ENCODE results near the gene PRRT3.
"Not testable (repeated sequence)": the region's sequence is repeated elsewhere in the genome, so short reads cannot be mapped to it uniquely, and the experiment has no call there.

Gene PRRT3

DNA sequence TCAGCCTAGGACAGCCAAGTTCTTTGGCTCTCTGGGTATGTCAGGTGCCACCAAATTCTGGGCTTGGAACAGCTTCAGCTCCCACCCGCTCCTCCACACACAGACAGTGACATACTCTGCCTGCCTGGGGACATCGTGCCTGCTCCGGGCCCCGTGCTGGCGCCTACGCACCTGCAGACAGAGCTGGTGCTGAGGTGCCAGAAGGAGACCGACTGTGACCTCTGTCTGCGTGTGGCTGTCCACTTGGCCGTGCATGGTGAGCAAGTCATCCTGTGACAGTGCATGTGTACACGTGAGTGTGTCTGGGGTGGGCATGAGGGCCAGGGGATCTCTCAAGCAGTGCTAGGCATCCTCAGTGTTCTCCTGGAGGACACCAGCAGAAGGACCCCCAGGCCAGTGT lies 34.4 kb downstream of the PRRT3 start:
- DNase-seq, result no peak

DNA sequence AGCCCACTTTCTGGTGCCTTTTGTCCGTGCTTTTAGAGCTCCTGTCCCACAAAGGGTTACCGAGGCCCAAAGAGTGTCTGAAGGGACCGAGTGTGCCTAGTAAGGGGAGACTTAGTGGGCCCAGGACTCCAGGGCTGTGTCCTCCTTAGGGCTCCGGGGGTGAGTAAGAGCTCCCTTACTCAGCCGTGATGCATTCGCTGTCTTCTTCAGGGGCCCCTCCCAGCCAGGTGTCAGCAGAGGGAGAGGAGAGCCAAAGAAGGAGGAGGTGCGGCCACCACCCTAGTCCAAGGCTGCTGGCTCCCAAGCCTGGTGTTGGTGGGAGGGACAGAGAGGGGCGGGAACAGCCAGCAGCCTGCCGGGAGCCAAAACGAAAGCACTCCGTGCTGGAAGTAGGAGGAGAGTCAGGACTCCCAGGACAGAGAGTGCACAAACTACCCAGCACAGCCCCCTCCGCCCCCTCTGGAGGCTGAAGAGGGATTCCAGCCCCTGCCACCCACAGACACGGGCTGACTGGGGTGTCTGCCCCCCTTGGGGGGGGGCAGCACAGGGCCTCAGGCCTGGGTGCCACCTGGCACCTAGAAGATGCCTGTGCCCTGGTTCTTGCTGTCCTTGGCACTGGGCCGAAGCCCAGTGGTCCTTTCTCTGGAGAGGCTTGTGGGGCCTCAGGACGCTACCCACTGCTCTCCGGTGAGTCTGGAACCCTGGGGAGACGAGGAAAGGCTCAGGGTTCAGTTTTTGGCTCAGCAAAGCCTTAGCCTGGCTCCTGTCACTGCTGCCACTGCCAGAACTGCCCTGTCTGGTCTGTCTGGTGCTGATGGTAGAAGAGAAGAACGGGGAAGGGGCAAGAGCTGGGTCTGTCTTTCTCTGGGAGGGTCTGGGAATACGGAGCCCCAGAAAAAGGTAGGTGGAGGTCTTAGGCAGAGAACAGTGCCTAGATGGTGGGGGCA lies 35.2 kb downstream of the PRRT3 start, which contains the start of gene IL17RC:
Gene IL17RC (plus strand): TSS at position 365 of the 947 bp plus-strand sequence. CDS start 218 bp downstream, at position 583.
- DNase-seq, result no peak

DNA sequence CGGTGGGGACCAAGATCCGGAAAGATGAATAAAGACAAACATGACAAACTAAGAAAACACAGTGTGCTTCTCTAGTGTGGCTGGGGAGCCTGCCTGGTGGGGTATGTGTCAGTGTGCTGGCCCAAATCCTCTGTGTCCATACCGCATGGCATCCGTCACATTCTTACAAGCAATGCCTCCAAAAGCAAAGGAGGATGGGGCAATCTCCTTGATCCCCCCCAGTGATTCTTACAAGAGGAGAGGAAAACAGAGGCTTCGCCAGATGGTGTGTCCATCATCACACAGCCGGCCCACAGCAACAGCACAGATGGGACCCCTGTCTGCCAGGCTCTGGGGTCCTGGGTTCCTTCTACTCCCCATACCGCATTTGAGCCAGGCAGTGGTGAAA lies 35.9 kb downstream of the PRRT3 start:
- no peak for DNase-seq

DNA sequence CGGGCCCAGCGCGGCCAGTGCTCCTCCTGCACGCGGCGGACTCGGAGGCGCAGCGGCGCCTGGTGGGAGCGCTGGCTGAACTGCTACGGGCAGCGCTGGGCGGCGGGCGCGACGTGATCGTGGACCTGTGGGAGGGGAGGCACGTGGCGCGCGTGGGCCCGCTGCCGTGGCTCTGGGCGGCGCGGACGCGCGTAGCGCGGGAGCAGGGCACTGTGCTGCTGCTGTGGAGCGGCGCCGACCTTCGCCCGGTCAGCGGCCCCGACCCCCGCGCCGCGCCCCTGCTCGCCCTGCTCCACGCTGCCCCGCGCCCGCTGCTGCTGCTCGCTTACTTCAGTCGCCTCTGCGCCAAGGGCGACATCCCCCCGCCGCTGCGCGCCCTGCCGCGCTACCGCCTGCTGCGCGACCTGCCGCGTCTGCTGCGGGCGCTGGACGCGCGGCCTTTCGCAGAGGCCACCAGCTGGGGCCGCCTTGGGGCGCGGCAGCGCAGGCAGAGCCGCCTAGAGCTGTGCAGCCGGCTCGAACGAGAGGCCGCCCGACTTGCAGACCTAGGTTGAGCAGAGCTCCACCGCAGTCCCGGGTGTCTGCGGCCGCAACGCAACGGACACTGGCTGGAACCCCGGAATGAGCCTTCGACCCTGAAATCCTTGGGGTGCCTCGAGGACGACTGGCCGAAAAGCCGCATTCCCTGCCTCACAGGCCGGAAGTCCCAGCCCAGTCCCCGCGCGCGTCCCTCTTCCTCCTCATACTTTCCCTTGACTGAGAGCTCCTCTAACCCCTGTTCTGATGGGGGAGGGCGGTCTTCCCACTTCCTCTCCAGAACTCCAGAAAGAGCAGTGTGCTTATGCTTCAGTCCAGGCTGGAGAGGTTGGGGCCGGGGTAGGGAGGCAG lies 36.7 kb downstream of the PRRT3 start:
- peak; percentile 11 for DNase-seq

DNA sequence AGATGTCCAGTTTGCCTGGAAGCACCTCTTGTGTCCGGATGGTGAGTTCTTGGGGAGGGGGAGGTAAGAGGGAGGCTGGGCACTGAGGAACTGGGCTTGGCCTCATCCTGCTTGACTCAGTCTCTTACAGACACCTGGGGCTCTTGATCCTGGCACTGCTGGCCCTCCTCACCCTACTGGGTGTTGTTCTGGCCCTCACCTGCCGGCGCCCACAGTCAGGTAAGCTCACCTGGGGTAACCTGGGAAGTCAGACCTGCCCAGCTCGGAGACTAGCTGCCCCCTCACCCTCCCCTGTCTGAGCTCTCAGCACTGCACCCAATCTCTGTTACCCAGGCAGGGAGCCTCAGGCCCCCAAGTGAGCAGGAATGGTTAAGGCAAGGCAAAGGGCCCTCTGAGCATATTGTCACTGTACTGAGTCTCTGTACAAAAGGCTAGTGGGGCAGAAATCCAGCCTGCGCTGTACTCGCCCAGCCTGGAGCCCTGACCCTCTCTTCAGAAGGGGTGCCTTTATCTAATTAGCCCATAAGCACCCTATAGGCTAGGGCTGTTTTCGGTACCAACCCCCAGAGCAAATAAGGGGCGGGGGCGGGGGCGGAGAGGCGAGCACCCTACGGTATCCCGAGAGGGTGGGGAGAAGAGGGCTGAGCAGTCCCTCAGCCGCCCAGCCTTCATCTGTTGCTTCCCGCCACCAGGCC lies 37.5 kb downstream of the PRRT3 start:
- no peak for DNase-seq

DNA sequence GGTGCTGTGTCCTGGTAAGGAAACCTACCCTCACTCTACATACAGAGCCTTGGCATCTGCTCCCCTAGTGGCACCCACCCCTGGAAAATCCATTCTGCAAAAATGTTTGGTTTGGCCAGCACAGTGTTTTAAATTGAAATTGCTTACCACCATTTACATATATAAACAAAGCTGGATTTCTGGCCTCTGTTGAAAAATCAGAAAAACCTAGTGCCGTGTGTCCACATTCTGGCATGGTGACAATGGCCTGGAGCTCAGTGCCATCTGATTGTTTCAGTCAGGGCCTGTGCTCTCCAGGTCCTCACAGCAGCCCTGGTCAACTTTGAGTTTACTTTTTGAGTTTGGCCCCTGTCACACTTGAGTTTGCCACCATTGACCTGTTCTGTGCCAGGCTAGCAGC lies 38.2 kb downstream of the PRRT3 start:
- DNase-seq, result no peak

DNA sequence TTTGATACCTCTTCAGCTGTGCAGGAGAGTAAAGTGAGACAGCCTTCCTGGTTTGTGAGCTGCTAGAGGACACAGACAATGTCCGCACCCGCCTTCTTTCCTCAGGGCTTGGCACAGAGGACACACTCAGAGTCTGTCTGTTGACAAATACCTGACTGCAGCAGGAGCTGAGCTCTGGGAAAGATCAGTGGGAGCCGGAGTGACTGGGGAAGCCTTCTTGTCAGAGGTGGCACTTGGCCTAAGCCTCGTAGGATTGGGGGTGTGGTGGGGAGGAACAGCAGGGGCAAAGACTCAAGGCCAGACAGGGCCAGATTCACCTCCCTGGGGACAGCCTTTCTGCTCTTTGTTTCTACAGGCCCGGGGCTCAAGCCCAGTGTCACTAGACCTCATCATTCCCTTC lies 38.6 kb downstream of the PRRT3 start:
- no peak for DNase-seq

DNA sequence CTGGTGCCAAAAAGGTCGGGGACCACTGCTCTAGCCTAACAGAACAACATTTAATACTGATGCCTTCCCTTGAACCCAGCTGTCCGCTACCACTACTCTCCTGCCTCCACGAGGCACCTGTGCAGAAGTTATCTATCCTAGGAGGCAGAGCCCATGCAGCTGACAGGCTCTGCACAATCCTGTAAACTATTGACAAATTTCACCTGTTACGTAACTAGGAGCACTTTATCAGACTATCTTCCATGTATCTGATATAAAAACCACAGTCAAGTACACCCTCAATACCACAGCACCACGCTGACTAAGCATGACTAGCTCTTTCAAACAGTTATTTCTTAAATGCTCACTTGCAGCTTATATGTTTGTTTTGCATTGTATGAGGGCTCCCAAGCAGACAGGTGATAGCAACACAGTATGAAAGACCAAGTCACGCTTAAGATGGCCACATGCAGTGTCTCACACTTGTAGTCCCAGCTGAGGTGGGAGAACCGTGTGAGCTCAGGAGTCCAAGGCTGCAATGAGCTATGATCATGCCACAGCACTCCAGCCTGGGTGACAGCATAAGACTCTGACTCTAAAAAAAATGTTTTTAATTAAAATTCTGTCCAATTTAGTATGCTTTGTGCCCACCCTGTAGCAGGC lies 39.8 kb downstream of the PRRT3 start:
- DNase-seq, result peak; percentile 48

DNA sequence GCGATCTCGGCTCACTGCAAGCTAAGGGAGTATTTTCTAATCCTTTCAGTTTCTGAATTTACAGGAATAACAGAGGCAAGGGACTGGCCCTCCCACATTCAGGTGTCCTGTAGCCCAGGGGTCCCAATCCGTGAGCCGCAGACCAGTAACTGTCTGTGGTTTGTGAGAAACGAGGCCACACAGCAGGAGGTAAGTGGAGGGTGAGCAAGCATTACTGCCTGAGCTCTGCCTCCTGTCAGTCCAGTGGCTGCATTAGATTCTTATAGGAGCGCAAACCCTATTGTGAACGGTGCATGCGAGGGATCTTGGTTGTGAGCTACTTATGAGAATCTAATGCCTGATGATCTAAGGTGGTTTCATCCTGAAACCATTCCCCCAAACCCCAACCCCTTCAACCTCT lies 40.3 kb downstream of the PRRT3 start:
- no peak for DNase-seq

DNA sequence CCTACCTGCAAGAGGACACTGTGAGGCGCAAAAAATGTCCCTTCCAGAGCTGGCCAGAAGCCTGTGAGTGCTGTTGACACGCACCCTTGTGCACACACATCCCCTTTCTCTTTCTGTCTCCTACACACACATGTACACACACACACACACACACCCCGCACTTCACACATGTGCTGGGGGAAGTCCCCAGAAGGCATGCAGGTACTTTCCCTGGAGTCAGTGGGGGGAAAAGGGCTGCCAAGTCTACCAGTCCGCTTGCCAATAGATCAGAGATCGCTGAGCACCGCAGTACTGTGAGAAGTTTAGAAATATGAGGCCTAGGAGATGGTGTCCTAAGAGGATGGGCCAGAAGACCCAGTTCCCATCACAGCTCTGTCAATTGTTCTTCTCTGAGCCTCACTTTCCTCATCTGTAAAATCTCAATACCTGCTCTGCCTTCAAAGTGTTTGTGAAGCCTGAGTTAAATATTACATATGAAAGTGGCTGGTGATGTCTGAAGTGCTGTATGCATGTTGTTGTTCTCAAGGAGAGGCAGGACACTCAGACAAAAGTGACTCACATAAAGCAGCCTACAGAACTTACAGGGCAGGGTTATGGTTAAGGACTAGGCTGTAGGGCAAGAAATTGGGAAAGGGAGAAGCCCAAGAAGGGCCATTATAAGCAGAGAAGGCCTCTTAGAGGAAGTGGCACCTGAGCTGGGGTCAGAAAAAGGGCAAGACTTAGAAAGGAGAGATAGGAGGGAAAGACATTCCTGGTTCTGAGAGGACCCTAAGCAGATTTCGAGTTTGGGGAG lies 42.8 kb downstream of the PRRT3 start:
- DNase-seq, result no peak

DNA sequence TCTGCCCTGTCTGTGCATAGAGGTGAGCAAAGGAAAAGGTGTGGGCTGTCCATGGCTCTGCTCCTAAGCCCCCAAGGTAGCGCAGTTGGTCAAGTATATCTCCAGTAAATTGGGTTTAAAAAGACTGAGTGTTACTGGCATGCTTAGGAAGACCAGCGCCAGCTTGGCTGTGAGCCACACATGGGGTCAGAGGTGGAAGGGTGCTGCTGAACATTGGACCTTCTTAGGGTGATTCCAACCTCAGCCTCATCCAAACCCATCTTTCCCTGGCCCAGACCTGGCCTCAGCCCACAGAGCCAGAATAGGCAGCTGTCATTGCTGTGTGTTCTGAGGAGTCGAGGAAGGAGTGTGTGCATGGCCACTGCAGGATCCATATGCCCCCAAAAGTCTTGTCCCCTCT lies 43.9 kb downstream of the PRRT3 start:
- DNase-seq, result no peak

DNA sequence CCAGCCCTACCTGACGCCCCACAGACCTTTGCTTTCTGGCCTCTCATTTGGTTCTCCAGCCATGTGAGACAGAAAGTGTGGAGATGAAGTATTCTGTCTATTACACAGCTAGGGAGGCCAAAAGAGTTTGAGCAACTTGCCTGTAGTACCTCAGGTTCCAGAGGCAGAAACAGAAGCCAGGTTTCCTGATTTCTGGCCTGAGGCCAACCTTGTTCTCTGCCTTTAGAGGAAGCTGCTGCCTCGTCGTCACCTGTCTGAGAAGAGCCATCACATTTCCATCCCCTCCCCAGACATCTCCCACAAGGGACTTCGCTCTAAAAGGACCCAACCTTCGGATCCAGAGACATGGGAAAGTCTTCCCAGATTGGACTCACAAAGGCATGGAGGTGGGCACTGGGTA lies 45.7 kb downstream of the PRRT3 start:
- no peak for DNase-seq

DNA sequence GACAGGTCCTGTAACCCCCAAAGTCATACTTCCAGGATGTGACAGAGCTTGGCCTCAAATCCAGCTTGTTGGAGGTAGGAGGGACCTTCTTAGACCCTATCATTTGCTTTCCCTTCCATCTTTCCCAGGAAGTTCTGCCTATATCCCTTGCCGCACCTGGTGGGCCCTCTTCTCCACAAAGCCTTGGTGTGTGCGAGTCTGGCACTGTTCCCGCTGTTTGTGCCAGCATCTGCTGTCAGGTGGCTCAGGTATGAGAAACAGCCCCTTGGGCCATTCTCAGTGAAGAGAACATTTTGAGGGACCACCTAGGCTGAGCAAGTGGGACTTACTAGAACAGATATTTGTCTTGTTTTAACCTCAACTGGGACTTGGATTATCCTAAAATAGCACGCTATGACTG lies 48.3 kb downstream of the PRRT3 start:
- DNase-seq, result no peak

DNA sequence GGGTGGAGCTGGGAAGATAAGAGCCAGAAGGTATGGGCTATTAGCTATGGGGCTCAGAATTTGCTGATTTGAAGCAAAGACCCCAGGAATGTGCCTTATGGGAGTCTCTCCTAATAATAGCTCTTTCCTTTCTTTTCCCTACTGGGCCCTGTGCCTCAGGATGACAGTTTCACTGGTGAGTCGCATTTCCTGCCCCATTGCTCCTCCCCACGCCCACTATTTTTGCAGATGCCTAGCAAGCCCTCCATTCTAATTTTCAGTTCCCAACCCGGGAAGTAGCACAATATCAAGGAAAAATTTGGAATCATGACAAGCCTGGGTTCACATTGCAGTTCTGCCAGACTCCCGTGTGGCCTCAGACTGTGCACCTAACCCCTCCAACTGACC lies 49.0 kb downstream of the PRRT3 start:
- no peak for DNase-seq

DNA sequence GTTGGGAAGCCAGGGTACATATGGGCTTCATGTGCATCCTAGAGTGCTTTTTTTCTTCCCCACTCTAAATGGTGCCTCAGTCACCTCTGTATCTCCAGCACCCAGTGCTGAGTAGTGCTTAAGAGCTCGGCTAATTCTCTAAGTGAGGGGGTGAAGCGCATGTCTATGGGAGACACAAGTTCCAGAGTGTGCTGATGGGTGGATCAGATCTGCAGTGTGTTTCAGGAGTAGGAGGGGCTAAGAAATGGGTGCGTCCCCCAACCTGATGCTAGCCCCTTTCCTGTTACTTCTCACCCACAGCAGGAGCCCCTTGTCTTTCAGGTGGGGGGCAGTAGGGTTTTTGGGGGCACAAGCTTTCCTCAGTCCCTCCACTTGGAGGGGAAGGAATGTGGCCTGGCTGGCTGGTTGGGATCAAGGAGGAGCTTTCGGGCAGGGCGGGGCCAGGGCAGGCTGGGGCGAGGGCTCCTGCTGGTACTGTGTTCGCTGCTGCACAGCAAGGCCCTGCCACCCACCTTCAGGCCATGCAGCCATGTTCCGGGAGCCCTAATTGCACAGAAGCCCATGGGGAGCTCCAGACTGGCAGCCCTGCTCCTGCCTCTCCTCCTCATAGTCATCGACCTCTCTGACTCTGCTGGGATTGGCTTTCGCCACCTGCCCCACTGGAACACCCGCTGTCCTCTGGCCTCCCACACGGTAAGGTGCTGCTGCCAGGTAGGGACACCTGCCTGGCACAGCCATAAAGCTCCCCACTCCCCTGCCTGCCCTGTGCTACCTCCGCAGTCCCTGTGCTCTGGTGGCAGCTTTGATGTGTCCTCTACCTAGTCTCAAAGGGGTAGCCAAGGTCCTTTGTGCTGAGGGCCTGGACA lies 49.6 kb downstream of the PRRT3 start, which contains the start of gene IL17RE:
Gene IL17RE (plus strand): TSS at position 477 of the 866 bp plus-strand sequence. CDS start 85 bp downstream, at position 562.
- DNase-seq, result no peak

DNA sequence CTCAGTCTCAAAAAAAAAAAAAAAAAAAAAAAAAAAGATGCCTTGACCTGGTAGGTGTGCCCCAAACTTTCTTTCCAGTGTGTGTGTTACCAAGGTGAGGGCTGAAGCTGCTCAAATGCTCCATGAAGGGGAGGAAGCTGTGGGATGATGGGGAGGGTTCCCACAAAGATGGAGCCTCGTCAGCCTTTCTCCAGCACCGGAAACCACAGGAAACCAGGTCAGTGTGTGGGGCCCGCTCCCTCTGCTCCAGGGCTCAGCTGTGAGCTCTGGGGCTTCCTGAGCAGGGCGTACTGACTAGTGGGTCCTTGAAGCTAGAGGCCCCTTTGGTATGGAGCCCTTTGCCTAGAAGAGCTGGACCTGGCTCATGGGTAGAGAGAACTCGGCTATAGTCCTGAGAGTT lies 50.2 kb downstream of the PRRT3 start:
- peak; percentile 37 for DNase-seq

DNA sequence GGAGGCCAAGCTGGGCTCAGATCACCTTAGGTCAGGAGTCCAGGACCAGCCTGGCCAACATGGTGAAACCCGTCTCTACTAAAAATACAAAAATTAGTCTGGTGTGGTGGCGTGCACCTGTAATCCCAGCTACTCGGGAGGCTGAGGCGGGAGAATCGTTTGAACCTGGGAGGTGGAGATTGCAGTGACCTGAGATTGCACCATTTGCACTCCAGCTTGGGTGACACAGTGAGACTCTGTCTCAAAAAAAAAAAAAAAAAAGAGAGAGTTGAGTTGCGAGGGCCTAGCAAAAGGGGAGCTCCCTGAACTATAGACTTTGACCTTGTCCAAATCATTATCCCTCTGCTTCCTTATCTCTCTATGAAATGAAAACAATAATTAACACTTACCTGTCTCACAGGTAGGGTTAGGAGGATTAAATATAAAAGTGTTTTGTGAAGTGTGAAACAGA lies 51.2 kb downstream of the PRRT3 start:
- DNase-seq, result not testable (repeated sequence)

DNA sequence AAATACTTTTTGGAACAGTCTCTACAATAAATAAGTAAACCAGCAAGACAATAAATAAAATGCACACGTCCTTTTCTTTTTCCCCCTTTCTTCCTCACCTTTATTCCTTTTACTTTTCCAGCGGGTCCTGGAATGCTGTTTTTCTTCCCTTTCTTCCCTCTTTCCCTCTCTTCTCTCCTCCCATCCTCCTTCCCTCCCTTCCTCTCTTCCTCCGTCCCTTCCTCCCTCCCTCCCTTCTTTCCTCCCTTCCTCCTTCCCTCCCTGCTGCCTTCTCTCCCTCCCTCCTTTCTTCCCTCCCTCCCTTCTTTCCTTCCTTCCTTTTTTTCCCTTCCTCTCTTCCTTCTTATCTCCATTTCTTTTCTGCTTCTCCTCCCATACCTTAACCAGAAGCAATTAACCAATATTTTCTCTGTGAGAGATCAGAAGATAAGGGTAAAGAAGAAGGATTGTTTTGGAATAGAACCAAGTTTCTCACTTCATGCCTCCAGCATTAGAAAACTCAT lies 52.9 kb downstream of the PRRT3 start:
- DNase-seq, result no peak

DNA sequence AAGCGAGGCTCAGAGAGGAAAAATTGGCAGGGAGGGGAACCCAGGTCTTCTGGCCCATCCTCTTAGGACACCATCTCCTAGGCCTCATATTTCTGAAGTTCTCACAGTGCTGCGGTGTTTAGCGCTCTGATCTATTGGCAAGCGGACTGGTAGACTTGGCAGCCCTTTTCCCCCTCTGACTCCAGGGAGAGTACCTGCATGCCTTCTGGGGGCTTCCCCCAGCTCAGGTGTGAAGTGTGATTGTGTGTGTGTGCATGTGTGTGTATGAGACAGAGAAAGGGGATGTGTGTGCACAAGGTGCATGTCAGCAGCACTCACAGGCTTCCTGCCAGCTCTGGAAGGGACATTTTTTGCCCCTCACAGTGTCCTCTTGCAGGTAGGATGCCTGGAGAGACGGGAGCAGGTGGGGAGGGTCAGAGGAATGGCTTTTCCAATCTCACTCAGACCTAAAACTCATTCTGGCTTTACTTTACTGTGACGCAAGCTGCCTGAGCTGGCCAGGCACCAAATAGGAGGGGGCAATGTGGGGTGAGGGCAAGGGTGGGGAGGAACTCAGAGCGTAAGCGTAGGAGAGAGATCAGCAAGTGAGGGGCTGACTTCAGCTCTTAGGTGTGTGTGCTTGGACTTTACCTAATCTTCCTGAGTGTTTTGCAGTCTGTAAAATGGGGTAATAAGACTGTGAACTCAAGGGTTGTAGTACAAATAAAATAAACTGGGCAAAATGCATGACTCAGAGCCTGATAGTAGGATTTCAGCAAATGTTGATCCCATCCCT lies 53.6 kb downstream of the PRRT3 start:
- DNase-seq, result no peak

Data from central memory CD4-positive, alpha-beta T cell (primary cell).